ENCODE results near the gene LRSAM1.

LRSAM1 gene

DNA sequence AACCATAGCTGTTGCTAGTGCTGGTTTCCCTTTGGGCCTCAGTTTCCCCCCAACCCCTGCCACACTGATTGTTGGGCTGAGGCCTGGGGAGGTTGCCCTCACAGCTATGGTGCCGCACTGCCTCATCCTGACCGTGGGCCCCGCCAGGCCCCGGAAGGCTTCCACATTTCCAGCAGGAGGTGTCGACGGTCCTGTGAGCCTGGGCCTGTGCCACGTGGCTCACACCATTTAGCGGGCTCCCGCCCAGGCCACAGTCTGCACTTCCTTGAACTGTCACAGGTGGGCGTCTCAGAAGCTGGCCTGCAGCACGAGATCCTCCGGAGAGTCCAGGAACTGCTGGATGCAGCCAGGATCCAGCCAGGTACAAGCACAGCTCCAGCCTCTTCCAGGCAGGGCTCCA lies 45.7 kb downstream of the LRSAM1 start:
- DNase-seq (ENCODE audit: low read depth in 3 of 3), result no peak

DNA sequence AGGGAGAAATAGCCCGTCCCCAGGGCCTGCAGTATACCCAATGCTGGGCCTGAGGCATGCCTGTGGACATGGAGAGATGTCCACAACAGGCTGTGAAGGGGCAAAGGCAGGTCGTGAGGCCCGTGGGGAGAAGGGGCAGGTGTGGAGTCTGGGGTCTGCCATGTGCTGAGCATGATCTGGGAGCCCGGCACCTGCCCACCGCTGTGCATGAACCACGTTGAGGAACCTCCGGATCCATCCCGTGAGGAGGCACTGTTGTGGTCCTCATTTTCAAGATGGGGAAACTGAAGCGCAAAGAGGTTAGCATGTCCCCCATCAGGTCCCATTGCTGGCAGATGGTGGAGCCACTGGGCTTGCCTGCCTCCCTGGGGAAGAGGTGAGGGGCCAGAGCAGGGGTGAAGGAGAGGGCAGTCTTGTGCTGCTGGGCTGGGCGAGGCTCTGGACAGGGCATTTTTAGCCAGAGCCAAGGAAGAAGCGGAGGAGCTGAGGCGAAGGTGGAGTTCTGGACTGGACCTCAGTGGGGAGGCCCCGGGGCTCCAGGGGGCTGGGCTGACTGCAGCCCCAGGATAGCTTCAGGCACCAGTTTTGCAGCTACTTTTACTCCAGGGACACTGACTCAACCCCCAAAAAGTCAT lies 46.5 kb downstream of the LRSAM1 start:
- DNase-seq (ENCODE audit: low read depth in 3 of 3), result no peak

- no peak for DNase-seq (ENCODE audit: low read depth in 3 of 3)
Measured at GRCh38 chr9:127498298-127498697, 47.0 kb downstream of the LRSAM1 start.

- no peak for DNase-seq (ENCODE audit: low read depth in 3 of 3)
Measured at GRCh38 chr9:127500399-127500798, 49.1 kb downstream of the LRSAM1 start.

DNA sequence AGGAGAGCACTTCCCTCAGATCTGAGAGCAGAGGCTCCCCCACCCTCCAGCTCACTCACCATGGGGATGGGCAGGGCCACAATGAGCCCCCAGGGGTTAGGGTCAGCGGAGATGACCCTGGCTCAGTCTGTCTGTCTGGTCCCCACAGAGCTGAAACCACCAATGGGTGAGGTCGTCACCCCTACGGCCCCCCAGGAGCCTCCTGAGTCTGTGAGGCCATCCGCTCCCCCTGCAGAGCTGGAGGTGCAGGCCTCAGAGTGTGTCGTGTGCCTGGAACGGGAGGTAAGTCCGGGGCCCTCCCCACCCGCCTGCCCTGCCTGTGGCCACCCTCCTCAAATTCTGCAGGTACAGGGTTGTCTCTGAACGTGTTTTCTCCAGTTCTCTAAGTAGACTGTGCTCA lies 49.6 kb downstream of the LRSAM1 start:
- DNase-seq (ENCODE audit: low read depth in 3 of 3), result no peak

GRCh38 chr9:127501821-127502343 lies 50.6 kb downstream of the LRSAM1 start:
- DNase-seq (ENCODE audit: low read depth in 3 of 3), result no peak

- no peak for DNase-seq (ENCODE audit: low read depth in 3 of 3)
Measured at GRCh38 chr9:127502706-127503378, 51.5 kb downstream of the LRSAM1 start.

DNA sequence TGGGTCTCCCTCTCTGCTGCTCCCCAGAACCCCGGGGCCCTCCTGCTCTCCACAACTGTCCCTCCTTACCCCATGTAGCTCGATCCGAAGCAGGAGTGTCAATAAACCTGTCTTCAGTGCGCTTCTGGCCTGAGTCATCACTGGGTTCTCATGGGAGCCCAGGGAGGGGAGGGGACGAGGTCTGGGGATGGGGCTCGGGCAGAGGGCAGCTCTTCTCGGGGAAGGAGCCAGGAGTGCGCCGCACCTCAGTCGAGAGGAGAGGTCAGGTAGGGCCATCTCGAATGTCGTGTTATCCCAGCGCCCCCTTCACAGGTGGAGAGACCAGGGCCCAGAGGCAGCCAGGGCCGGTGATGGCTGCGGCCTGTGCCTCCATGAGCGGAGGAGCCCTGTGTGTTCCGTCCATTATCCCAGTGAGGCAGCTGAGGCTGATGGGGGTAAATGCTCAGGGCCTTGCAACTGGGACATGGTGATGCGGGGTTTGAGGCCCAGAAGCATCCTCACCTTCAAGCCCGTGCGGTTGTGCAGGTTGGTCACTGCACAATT lies 52.1 kb downstream of the LRSAM1 start:
- no peak for DNase-seq (ENCODE audit: low read depth in 3 of 3)

GRCh38 chr9:127503947-127504886 lies 52.9 kb downstream of the LRSAM1 start:
- DNase-seq (ENCODE audit: low read depth in 3 of 3), result peak; percentile 55 to 76 (median 62)

DNA sequence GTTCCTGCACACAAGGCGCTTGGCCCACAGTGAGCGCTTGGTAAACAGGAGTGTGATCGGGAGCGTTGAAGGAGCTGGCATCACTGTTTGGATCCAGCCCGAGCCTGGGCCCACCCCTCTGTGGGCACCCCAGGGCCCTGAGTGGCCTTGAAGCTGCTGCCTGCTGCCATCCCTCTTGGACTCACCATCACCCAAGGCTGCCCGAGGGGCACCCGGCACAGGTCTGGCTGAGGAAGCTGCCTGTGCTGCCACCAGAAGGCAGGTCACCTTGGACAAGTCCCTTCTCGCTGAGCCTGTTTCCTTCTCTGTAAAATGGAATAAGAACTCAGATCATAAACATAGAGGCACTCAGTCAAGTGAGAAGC lies 53.6 kb downstream of the LRSAM1 start:
- no peak for DNase-seq (ENCODE audit: low read depth in 3 of 3)

DNA sequence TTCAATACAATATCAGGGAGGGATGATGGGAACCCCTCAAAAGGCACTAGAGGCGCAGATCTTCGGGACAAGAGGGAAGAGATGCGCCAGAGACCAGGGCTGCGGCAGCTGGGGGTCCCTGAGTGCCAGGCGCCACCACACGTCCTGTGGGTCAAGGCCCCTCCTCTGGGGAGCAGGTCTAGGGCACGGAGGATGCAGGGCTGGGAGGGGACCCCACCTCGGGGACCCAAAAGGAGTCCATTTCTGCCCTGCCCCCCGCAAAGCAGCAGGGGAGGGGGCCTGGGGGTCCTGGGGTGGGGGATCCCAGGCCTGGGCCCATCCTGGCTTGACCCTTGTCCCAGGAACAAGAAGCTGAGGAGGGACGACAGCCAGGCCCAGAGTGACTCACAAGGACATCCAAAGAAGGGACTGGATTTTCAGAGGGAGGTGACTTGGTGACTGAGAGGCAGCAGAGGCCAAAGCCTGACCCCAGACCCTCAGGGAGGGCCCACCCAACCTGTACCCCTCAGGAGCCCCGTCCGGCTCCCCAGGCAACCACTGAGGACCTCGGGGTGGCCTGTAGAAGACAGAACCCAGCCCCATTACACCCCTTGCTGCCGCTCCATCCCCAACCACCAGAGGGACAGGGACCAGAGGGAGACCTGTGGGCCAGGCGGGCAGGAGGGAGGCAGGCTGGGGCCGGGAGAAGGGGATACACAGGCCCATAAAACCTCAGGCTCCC lies 54.2 kb downstream of the LRSAM1 start:
- peak in 1 of 3 experiments; percentile 25 for DNase-seq (ENCODE audit: low read depth in 3 of 3)

DNA sequence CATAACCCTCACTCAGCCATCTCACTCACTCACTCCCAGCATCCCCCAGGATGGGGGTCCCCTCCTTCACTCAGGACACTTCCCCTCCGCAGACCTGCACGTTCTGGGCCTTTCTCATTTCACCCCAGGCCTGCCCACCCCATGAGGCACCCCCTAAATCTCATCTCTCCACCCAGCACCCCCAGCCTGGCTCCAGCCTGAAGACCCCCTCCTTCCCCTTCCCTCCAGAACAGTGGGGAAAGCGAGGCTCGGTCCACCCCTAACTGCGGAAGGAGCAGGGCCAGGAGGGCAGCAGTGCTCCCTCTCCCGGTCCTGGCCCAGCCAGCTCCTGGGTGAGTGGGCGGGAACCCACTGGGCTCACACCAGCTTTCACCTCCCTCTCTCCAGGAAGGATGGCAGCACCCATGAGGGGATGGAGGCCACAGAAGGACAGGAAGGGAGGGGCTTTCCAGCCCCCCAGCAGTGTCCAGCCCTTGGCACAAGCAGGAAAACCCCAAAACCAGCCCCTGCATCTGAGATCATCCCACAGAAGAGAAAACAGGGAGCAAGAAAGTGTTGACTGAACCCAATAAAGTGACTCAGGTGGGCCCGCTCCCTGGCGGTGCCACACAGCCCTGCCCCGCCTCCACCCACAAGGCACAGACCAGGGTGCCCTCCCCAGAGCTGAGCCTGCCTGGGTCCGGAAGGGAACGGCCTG lies 55.0 kb downstream of the LRSAM1 start:
- DNase-seq (ENCODE audit: low read depth in 3 of 3), result no peak

DNA sequence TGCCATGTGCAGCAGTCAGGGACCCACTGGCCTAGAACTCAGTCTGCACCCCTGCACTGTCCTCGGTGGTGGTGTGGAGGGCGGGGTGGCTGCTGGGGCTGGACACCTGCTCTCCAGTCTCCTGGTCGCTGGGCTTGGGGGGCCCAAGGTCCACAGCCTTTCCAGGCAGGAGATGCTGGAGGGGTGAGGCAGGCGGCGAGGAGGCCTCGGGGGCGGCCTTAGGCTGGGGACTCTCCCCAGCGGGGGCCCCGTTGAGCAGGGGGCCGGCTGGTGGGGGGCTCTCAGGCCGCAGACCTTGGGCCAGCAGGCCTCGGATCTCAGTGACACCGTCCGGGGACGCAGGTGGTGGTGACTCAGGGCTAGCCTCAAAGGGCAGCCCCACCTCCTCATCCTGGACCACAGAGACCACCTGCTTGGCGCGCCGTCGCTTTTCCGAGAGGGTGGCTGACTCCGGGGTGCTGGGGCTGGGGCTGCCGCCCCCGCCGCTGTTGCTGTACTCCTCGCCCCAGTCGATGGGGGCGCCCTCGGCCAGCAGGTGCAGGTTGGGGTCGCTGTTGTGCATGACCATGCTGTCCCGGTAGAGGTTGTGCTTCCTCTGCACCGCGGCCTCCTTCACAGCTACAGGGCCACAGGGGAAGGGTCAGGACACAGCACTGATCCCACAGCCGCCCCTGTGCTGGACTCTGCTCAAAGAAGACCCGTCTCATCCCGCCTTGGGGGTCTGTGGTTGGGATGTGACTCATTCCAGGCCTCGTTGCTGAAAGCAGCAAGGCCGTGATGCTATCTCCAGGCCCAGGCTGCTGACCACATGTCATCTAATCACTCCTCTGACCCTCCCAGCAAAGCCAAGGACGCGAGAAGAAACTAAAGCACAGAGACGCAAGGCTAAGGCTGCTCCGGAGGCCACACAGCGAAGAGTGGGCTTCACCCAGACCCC lies 55.8 kb downstream of the LRSAM1 start:
- DNase-seq (ENCODE audit: low read depth in 3 of 3), result no peak

- DNase-seq (ENCODE audit: low read depth in 3 of 3), result no peak
Measured at GRCh38 chr9:127507751-127508648, 56.7 kb downstream of the LRSAM1 start.

DNA sequence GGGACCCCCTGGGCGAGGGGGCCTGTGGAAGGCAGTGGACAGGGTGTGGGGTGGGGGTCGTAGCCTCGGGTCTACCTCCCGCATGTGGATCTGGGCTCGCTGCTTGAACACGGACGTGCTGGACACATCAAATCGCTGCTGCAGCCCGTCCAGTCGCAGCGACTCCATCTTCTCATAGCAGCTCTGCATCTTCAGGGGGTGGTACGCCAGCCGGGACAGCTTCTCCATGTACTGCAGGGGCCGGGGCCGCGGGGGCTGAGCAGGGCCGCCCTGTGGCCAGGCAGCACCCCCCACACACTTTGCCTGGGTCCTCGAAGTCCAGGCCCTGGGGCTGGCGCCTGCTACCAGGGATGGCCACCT lies 57.6 kb downstream of the LRSAM1 start:
- no peak for DNase-seq (ENCODE audit: low read depth in 3 of 3)

DNA sequence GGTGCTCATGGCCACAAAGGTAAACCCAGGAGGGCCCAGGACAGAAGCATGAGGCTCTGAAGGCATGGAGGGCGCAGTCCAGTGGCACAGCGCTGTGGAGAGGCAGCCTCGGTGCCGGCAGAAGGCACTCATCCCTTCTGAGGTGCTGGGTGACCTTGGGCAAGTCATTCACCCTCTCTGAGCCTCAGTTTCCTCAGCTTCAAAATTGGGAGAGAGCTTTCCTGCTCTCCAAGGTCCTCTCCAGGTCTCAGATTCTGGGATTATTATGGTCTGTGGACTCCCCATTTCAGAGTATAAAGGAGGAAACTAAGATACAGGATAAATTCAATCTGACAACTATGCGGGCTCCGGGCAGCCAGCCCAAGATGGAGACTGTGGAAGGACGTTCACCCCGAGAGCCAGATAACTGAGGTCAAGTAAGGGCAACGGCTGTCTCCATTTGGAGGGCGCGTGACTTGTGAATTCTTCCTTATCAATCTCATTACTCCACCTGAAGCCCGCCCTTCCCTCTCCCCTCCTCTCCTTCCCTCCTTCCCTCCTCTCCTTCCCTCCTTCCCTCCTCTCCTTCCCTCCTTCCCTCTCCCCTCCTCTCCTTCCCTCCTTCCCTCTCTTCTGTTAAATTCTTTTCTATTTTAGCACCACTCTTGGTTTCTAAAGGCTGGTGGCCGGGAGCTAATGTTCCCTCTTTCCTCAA lies 58.1 kb downstream of the LRSAM1 start:
- no peak for DNase-seq (ENCODE audit: low read depth in 3 of 3)

DNA sequence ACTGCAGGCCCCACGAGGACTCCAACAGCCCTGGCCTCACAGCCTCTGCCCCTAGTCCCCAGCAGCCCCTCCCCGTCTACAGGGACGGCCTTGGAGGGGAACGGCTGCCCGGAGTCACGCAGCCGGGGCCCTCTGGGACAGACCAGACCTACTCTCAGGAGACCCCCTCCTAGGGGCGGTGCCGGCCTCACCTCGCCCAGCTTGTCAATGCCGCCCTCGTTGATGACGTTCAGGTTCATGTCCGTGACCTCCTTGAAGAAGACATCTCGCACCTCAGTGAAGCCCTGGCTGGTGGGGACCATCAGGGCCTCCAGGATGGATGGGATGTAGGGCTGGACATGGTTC lies 58.6 kb downstream of the LRSAM1 start:
- DNase-seq (ENCODE audit: low read depth in 3 of 3), result no peak

GRCh38 chr9:127514468-127514867 lies 63.2 kb downstream of the LRSAM1 start:
- no peak for DNase-seq (ENCODE audit: low read depth in 3 of 3)
